Activated naive CD8-positive, alpha-beta T cell (primary cell): ENCODE results near the gene CEP57L1.
A peak's percentile ranks its signal among the peaks of the same experiment; 100 is the strongest.

Source experiments
- H3K27ac Mint-ChIP-seq: one replicate; pipeline ENCODE4 v1.8.0; 2021; ENCODE audit warnings: mixed read lengths
- H3K27me3 Mint-ChIP-seq: one replicate; pipeline ENCODE4 v1.8.0; 2021; ENCODE audit warnings: mixed read lengths
- H3K36me3 Mint-ChIP-seq: one replicate; pipeline ENCODE4 v1.8.0; 2021; ENCODE audit warnings: mixed read lengths
- H3K4me1 Mint-ChIP-seq: one replicate; pipeline ENCODE4 v1.8.0; 2021; ENCODE audit warnings: low read depth, mixed read lengths
- H3K4me3 Mint-ChIP-seq: one replicate; pipeline ENCODE4 v1.8.0; 2021; ENCODE audit warnings: mild to moderate bottlenecking, mixed read lengths
- H3K9me3 Mint-ChIP-seq: one replicate; pipeline ENCODE4 v1.8.0; 2021; ENCODE audit warnings: low read depth, mixed read lengths

CEP57L1 gene

DNA sequence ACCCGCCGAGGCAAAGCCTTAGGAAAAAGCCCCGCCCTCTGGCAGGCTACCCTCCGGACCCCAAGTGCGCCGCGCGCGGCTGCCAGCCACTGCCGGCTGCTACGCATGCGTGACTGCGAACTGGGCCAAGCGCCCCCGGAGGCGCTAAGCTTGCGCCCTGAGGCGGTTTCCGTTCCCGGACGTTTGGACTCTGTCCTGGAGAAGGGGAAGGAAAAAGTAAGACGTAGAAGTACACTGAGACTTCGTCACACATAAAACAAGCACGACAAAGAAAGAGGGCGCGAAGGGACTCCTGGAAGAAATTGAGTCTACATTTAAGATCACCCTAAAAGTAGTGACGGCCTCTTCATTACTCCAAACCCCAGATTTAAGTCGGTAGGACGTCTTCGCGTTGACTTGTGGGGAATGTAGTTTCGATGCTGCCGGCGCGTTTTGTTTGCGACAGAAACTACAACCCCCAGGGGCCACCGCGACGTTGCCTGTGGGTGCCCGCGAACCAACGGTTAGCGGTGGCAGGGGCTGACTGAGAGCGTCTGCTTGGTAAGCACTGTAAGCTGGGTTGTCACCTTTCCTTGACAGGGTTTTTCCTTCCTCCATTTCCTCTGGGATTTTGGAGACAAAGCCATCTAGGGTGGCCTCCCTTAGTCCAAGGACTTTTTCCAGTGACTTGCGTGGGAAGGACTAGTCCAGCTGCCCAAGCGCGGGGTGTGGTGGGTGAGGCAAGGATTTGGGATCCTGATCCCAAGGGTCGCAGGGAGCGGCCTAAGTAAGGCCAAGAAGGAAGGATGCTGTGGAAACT is at the start of gene CEP57L1:
CEP57L1 (plus strand) TSS at position 472 of the 799 bp plus-strand sequence. CDS start 49,715 bp downstream, outside the sequence.
- Mint-ChIP-seq H3K9me3 (no peaks in the 10 kb centered on the region), H3K27me3 (no peaks in the 10 kb centered on the region), H3K27ac (peak within 1 kb of the TSS; percentile 99), H3K4me3 (peak within 1 kb of the TSS; percentile 96), H3K4me1 (peaks cover 53% of the 10 kb centered on the region), H3K36me3 (peaks cover 4% of the 10 kb centered on the region)

- peak overlapping the region; percentile 65 for H3K27ac Mint-ChIP-seq
- H3K36me3 Mint-ChIP-seq: peaks cover 4% of the 10 kb centered on the region
- no peaks in the 10 kb centered on the region for H3K27me3 Mint-ChIP-seq
- no peaks in the 10 kb centered on the region for H3K9me3 Mint-ChIP-seq
- H3K4me1 Mint-ChIP-seq: peaks cover 20% of the 10 kb centered on the region
- no peak overlapping the region for H3K4me3 Mint-ChIP-seq
Measured at GRCh38 chr6:109048176-109048575, 47.1 kb upstream of the CEP57L1 start.

DNA sequence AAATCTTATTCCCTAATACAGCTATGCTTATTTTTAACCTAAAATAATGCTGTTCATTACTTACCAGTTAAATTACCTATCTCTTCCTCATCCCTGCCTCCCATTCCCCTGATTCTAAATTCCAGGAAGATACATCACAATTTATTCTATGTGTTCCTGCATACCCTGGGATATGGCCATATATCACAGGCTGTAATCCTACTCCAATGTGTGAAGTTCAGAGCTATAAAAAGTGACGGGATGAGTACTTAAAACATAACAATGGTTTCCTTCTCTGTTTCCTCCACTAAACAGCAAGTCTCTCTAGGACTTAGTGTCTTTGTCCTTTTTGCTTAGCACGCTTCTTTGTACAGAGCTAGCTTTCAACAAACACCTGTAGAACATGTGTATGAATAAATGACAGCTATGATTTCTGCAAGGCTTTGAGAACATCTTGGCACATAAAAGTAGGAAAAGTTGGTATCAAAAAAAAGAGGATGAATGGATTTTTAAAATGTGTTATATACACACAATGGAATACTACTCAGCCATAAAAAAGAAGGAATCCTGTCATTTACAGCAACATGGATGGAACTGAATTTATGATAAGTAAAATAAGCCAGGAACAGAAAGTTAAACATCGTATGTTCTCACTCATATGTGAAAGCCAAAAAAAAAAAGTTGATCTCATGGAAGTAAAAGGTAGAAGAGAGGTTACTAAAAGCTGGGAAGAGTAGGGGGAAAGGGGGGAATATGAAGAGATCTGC is 46.5 kb upstream of the CEP57L1 start:
- Mint-ChIP-seq H3K27ac (no peak overlapping the region), H3K4me3 (no peak overlapping the region), H3K36me3 (peaks cover 2% of the 10 kb centered on the region), H3K9me3 (no peaks in the 10 kb centered on the region), H3K4me1 (peaks cover 20% of the 10 kb centered on the region), H3K27me3 (no peaks in the 10 kb centered on the region)

GRCh38 chr6:109050012-109050411 is 45.3 kb upstream of the CEP57L1 start:
- Mint-ChIP-seq H3K4me3 (no peak overlapping the region), H3K27ac (no peak overlapping the region), H3K36me3 (peaks cover 2% of the 10 kb centered on the region), H3K4me1 (peaks cover 20% of the 10 kb centered on the region), H3K9me3 (no peaks in the 10 kb centered on the region), H3K27me3 (no peaks in the 10 kb centered on the region)

DNA sequence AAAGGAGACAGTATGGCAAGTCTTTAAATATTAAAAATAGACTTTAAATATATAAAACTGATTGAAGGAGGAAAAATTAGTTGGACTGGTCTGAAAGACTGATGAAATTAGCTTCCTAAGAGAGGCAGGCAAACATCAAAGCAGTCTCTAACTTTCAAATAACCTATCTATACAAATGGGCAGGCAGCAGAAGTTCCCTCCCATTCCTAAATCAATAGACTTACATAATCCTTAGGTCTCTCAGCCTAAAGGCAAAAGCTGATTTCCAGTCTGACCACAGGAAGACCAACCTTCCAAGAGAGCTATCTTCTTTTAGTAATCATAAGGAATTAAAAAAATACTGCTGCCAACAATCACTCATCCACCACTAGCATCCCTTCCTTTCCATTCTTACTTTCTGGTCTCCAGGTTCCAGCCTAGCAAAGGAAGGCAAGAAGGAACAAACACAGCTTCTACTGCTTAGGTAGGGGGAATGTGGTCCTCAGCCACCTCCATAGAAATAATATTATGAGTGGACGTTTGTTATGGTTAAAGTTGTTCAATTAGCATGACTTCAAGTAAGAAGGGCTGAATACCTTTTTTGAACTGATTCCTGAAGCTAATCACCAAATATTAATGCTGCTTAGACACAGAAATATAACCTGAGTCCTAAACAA is 44.7 kb upstream of the CEP57L1 start:
- Mint-ChIP-seq H3K4me3 (no peak overlapping the region), H3K9me3 (no peaks in the 10 kb centered on the region), H3K27ac (no peak overlapping the region), H3K4me1 (peaks cover 20% of the 10 kb centered on the region), H3K27me3 (no peaks in the 10 kb centered on the region), H3K36me3 (peaks cover 2% of the 10 kb centered on the region)

GRCh38 chr6:109051301-109052017 is 43.8 kb upstream of the CEP57L1 start:
- Mint-ChIP-seq H3K4me1 (peaks cover 21% of the 10 kb centered on the region), H3K4me3 (no peak overlapping the region), H3K36me3 (peaks cover 2% of the 10 kb centered on the region), H3K27me3 (no peaks in the 10 kb centered on the region), H3K9me3 (no peaks in the 10 kb centered on the region), H3K27ac (no peak overlapping the region)

- Mint-ChIP-seq H3K4me1 (peaks cover 21% of the 10 kb centered on the region), H3K36me3 (peaks cover 2% of the 10 kb centered on the region), H3K9me3 (no peaks in the 10 kb centered on the region), H3K27ac (no peak overlapping the region), H3K4me3 (no peak overlapping the region), H3K27me3 (no peaks in the 10 kb centered on the region)
Measured at GRCh38 chr6:109052018-109052651, 43.2 kb upstream of the CEP57L1 start.

- no peaks in the 10 kb centered on the region for H3K27me3 Mint-ChIP-seq
- peaks cover 2% of the 10 kb centered on the region for H3K36me3 Mint-ChIP-seq
- H3K27ac Mint-ChIP-seq: peak overlapping the region; percentile 31
- H3K4me3 Mint-ChIP-seq: no peak overlapping the region
- peaks cover 21% of the 10 kb centered on the region for H3K4me1 Mint-ChIP-seq
- no peaks in the 10 kb centered on the region for H3K9me3 Mint-ChIP-seq
Measured at GRCh38 chr6:109052852-109053251, 42.5 kb upstream of the CEP57L1 start.

GRCh38 chr6:109053336-109053735 is 42.0 kb upstream of the CEP57L1 start:
- H3K4me3 Mint-ChIP-seq: no peak overlapping the region
- H3K4me1 Mint-ChIP-seq: peaks cover 19% of the 10 kb centered on the region
- no peaks in the 10 kb centered on the region for H3K9me3 Mint-ChIP-seq
- H3K27ac Mint-ChIP-seq: no peak overlapping the region
- no peaks in the 10 kb centered on the region for H3K27me3 Mint-ChIP-seq
- peaks cover 2% of the 10 kb centered on the region for H3K36me3 Mint-ChIP-seq

- H3K4me3 Mint-ChIP-seq: no peak overlapping the region
- no peak overlapping the region for H3K27ac Mint-ChIP-seq
- no peaks in the 10 kb centered on the region for H3K9me3 Mint-ChIP-seq
- H3K4me1 Mint-ChIP-seq: peaks cover 28% of the 10 kb centered on the region
- H3K27me3 Mint-ChIP-seq: no peaks in the 10 kb centered on the region
- no peaks in the 10 kb centered on the region for H3K36me3 Mint-ChIP-seq
Measured at GRCh38 chr6:109055771-109056235, 39.5 kb upstream of the CEP57L1 start.

DNA sequence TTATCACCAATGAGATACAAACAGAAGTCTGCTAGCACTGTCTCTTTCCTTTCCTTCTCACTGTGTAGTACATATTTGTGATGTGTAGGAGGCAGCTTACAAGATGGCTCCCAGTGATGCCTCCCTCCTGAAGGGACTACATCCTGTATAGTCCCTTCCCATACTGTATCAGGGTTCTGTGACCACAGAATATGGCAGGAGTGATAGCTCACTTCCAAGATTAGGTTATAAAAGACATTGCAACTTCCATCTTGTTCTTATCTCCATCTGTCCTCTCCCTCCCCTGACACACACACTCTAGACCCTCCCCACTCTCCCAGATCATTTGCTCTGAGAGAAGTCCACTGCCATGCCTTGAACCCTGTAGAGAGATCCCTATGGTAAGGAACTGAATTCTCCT is 38.6 kb upstream of the CEP57L1 start:
- Mint-ChIP-seq H3K4me1 (peaks cover 29% of the 10 kb centered on the region), H3K4me3 (no peak overlapping the region), H3K27ac (no peak overlapping the region)

GRCh38 chr6:109058620-109059019 is 36.7 kb upstream of the CEP57L1 start:
- H3K4me1 Mint-ChIP-seq: peaks cover 38% of the 10 kb centered on the region
- H3K9me3 Mint-ChIP-seq: no peaks in the 10 kb centered on the region
- H3K27ac Mint-ChIP-seq: no peak overlapping the region
- H3K36me3 Mint-ChIP-seq: peaks cover 3% of the 10 kb centered on the region
- H3K27me3 Mint-ChIP-seq: no peaks in the 10 kb centered on the region
- H3K4me3 Mint-ChIP-seq: no peak overlapping the region

More for the DNA sequence above, 38.6 kb upstream of the CEP57L1 start:
- Mint-ChIP-seq H3K9me3 (no peaks in the 10 kb centered on the region), H3K27me3 (no peaks in the 10 kb centered on the region), H3K36me3 (no peaks in the 10 kb centered on the region)

DNA sequence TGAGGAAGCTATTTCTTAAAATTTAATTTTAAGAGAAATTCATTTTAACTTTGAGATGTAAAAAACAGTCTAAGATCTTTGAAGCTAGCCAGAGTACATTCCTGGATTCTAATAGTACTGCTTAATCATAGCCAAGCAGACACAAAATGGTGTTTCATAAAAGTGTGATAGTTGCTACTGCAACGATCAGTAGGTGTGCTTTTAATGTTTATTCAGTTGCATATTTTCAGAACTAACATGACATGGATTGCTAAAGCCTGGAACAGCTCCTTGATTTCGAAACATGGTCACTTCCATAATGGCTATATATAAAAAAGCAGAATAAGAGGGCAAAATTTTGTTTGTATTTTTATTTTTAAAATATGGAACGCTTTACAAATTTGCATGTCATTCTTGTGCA is 36.2 kb upstream of the CEP57L1 start:
- H3K36me3 Mint-ChIP-seq: peaks cover 3% of the 10 kb centered on the region
- no peak overlapping the region for H3K4me3 Mint-ChIP-seq
- H3K27me3 Mint-ChIP-seq: no peaks in the 10 kb centered on the region
- peaks cover 39% of the 10 kb centered on the region for H3K4me1 Mint-ChIP-seq
- H3K9me3 Mint-ChIP-seq: no peaks in the 10 kb centered on the region
- no peak overlapping the region for H3K27ac Mint-ChIP-seq

DNA sequence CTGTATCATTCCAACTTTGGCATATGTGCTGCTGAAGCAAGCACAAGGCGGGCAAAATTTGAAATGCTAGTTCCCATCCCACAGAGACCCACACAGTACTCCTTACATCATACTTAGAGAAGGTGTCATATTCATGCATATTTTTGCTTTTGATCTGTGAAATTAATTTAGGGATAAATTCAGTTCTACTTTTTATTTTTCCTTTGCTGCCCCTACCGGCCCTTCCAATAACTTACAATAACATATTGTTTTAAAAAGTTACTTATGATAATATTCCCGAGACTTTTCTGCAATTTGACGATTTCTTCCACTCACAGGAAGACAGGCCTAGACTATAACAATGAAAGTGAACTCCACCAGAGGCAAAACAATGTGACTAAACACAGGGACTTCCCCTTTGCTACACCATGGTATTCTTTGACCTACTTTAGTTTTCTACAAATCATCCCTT is 35.7 kb upstream of the CEP57L1 start:
- Mint-ChIP-seq H3K4me1 (peaks cover 42% of the 10 kb centered on the region), H3K27ac (peak overlapping the region; percentile 85), H3K27me3 (no peaks in the 10 kb centered on the region), H3K9me3 (no peaks in the 10 kb centered on the region), H3K4me3 (peak overlapping the region; percentile 60), H3K36me3 (peaks cover 3% of the 10 kb centered on the region)
